Medulla oblongata (tissue), 1 donor: Measurements from ENCODE around the gene SDHA.
"Not testable (repeated sequence)": the region's sequence is repeated elsewhere in the genome, so short reads cannot be mapped to it uniquely, and the experiment has no call there.

Source experiments
- DNase-seq: peaks from one replicate; pipeline ENCODE4 v3.0.0-alpha.2; 2015; ENCODE audit errors: extremely low spot score

SDHA gene

GRCh38 chr5:257148-257547 is 39.0 kb downstream of the SDHA start:
- no peak for DNase-seq

GRCh38 chr5:263275-263974 is 45.3 kb downstream of the SDHA start:
- DNase-seq: not testable (repeated sequence)

- no peak for DNase-seq
Measured at GRCh38 chr5:264338-264737, 46.2 kb downstream of the SDHA start.

- DNase-seq: not testable (repeated sequence)
Measured at GRCh38 chr5:266311-267026, 48.3 kb downstream of the SDHA start.

GRCh38 chr5:267716-268115 is 49.6 kb downstream of the SDHA start:
- DNase-seq: no peak

GRCh38 chr5:270340-270739 is 52.2 kb downstream of the SDHA start:
- no peak for DNase-seq

GRCh38 chr5:271828-272167 is 53.7 kb downstream of the SDHA start:
- not testable (repeated sequence) for DNase-seq

- DNase-seq: not testable (repeated sequence)
Measured at GRCh38 chr5:273091-273490, 55.0 kb downstream of the SDHA start.

- not testable (repeated sequence) for DNase-seq
Measured at GRCh38 chr5:273491-273890, 55.4 kb downstream of the SDHA start.

GRCh38 chr5:274346-274745 is 56.2 kb downstream of the SDHA start:
- DNase-seq: not testable (repeated sequence)

- DNase-seq: no peak
Measured at GRCh38 chr5:278646-279045, 60.5 kb downstream of the SDHA start.

GRCh38 chr5:279051-279665 is 61.0 kb downstream of the SDHA start:
- not testable (repeated sequence) for DNase-seq

- DNase-seq: no peak
Measured at GRCh38 chr5:285991-286557, 68.0 kb downstream of the SDHA start.

GRCh38 chr5:290200-290599 is 72.1 kb downstream of the SDHA start:
- not testable (repeated sequence) for DNase-seq

- DNase-seq: not testable (repeated sequence)
Measured at GRCh38 chr5:291345-291744, 73.2 kb downstream of the SDHA start.

- not testable (repeated sequence) for DNase-seq
Measured at GRCh38 chr5:294788-295187, 76.7 kb downstream of the SDHA start.

- not testable (repeated sequence) for DNase-seq
Measured at GRCh38 chr5:296207-296606, 78.1 kb downstream of the SDHA start.

GRCh38 chr5:296954-297353 is 78.8 kb downstream of the SDHA start:
- DNase-seq: not testable (repeated sequence)

GRCh38 chr5:297448-297847 is 79.3 kb downstream of the SDHA start:
- DNase-seq: not testable (repeated sequence)

GRCh38 chr5:297991-298736 is 80.0 kb downstream of the SDHA start:
- not testable (repeated sequence) for DNase-seq

GRCh38 chr5:298737-299125 is 80.6 kb downstream of the SDHA start:
- no peak for DNase-seq

GRCh38 chr5:299921-300320 is 81.8 kb downstream of the SDHA start:
- not testable (repeated sequence) for DNase-seq
